Endothelial cell of umbilical vein (primary cell): Measurements from ENCODE around the gene FAM120AOS. TPM values are rescaled to one million over a fixed set of nuclear protein-coding genes. Genes with fewer than 3 reads are reported as not detected.

Experiments
- BruUV-seq: library from RNA; stranded (reverse); fragments of 400-500 nt; replicated peaks from 2 replicates; lab custom pipeline; 2021; lab: Mats Ljungman, UMichigan
- CTCF ChIA-PET: fragments of 300-600, 350-600 bp; sonication (Branson Sonifier 250); formaldehyde crosslinking; loops from one replicate; lab custom pipeline; 2021; ENCODE audit warnings: antibody characterized with exemption, inconsistent platforms; lab: Charles Lee
- POLR2A ChIA-PET: fragments of 300-600, 350-600 bp; sonication (Branson Sonifier 250); formaldehyde crosslinking; loops from one replicate; lab custom pipeline; 2021; ENCODE audit warnings: antibody characterized with exemption, inconsistent platforms; lab: Charles Lee
- DNase-seq: peaks from one replicate; pipeline ENCODE4 v3.0.0-alpha.2; 2011; ENCODE audit warnings: low read depth, low spot score
- FAIRE-seq: peaks from 2 replicates; lab custom pipeline; 2011; peaks lifted over from hg19 to GRCh38; lab: Jason Lieb, UNC
- H2AFZ ChIP-seq: 2 replicates; pipeline ENCODE4 v1.6.0; 2012; ENCODE audit warnings: low read depth, low read length, control low read depth, inconsistent platforms
- H3K27ac ChIP-seq: 2 replicates; pipeline ENCODE4 v1.5.1; 2011; ENCODE audit warnings: low read depth, mild to moderate bottlenecking, control low read depth, low read length, moderate library complexity; ENCODE audit not compliant: insufficient read depth
- H3K27me3 ChIP-seq, 2 experiments: 2 replicates each; pipeline versions ENCODE4 v1.6.0 to v1.6.1; 2011; ENCODE audit warnings: low read length in 2 of 2, mixed read lengths in 1 of 2; ENCODE audit not compliant: control insufficient read depth in 2 of 2, insufficient read depth in 2 of 2
- H3K36me3 ChIP-seq, 2 experiments: 2 replicates in 1 of 2; 3 replicates in 1 of 2; pipeline ENCODE4 v1.5.1; 2011; ENCODE audit warnings: low read length in 2 of 2, mild to moderate bottlenecking in 1 of 2, moderate library complexity in 1 of 2; ENCODE audit not compliant: control insufficient read depth in 2 of 2, insufficient read depth in 2 of 2; ENCODE audit errors: extremely low read depth in 1 of 2
- H3K4me1 ChIP-seq: 3 replicates; pipeline ENCODE4 v1.5.1; 2011; ENCODE audit warnings: mild to moderate bottlenecking, low read length; ENCODE audit not compliant: control insufficient read depth, insufficient read depth; ENCODE audit errors: extremely low read depth
- H3K4me2 ChIP-seq: 2 replicates; pipeline ENCODE4 v1.6.1; 2011; ENCODE audit warnings: low read length, control low read depth, mixed read lengths; ENCODE audit not compliant: insufficient read depth
- H3K4me3 ChIP-seq, 3 experiments: fragments of 200-600 bp in 1 of 3; sonication (generic), shearing (Covaris generic) in 1 of 3; replicated peaks in 1 of 3; 2 replicates each; pipeline ENCODE4 v1.5.1; 2011 to 2016; ENCODE audit warnings: control low read depth in 3 of 3, low read length in 3 of 3, mild to moderate bottlenecking in 2 of 3, inconsistent platforms in 1 of 3, low read depth in 1 of 3, moderate library complexity in 1 of 3; ENCODE audit not compliant: insufficient read depth in 1 of 3
- H3K79me2 ChIP-seq: 2 replicates; pipeline ENCODE4 v1.6.0; 2012; ENCODE audit warnings: low read length, inconsistent platforms; ENCODE audit not compliant: control insufficient read depth, insufficient read depth
- H3K9ac ChIP-seq: replicated peaks from 2 replicates; pipeline ENCODE3; 2011; ENCODE audit warnings: low read length, control low read depth; ENCODE audit not compliant: insufficient read depth; ENCODE audit errors: extremely low read depth
- H3K9me1 ChIP-seq: replicated peaks from 3 replicates; pipeline ENCODE4 v1.6.0; 2011; ENCODE audit warnings: mild to moderate bottlenecking, low read length; ENCODE audit not compliant: control insufficient read depth, insufficient read depth; ENCODE audit errors: extremely low read depth
- H3K9me3 ChIP-seq: replicated peaks from 2 replicates; pipeline ENCODE4 v1.5.1; 2012; ENCODE audit warnings: low read length, inconsistent platforms; ENCODE audit not compliant: control insufficient read depth, insufficient read depth
- H4K20me1 ChIP-seq: replicated peaks from 2 replicates; pipeline ENCODE3; 2011; ENCODE audit warnings: mild to moderate bottlenecking, low read length; ENCODE audit not compliant: control insufficient read depth, insufficient read depth; ENCODE audit errors: extremely low read depth
- EZH2 ChIP-seq: IDR thresholded peaks from 2 replicates; pipeline ENCODE4 v1.6.1; 2012; ENCODE audit warnings: borderline replicate concordance, low read depth, mild to moderate bottlenecking, moderate library complexity, low read length, inconsistent platforms; ENCODE audit not compliant: severe bottlenecking
- FOS ChIP-seq: IDR thresholded peaks from 2 replicates; pipeline ENCODE4 v1.6.1; 2011; ENCODE audit warnings: mild to moderate bottlenecking, low read length, moderate library complexity, borderline replicate concordance; ENCODE audit not compliant: insufficient read depth
- JUN ChIP-seq: IDR thresholded peaks from 2 replicates; pipeline ENCODE4 v1.6.1; 2011; ENCODE audit warnings: borderline replicate concordance, low read depth; ENCODE audit not compliant: insufficient read length, insufficient read depth
- POLR2AphosphoS5 ChIP-seq: IDR thresholded peaks from 2 replicates; pipeline ENCODE4 v1.6.1; 2012; ENCODE audit warnings: low read depth, mild to moderate bottlenecking, control low read depth, low read length, moderate library complexity; ENCODE audit not compliant: insufficient read depth
- dilution Hi-C: fragments of 300-500 bp; cut with MboI; formaldehyde crosslinking; loops from one replicate; pipeline ENCODE4 v1.15.0; 2019; ENCODE audit warnings: low sequenced_read_pairs; ENCODE audit not compliant: extremely low pct_ligation_motif_present
- intact Hi-C: fragments of 100-400 bp; cut with micrococcal nuclease; formaldehyde crosslinking; loops from one replicate; pipeline ENCODE4 v1.10.0; 2022
- polyA plus RNA-seq, 4 experiments: library from polyadenylated mRNA; depleted of rRNA in 3 of 4; stranded (reverse) in 3 of 4; unstranded in 1 of 4; fragments of >200 nt; gene quantifications; 2 replicates each; pipeline versions ENCODE4 v1.2.1 to v1.2.3, GENCODE V29; 2011 to 2012; ENCODE audit warnings: missing spikeins in 1 of 4
- total RNA-seq: library from RNA; stranded (reverse); gene quantifications from 2 replicates; pipeline ENCODE4 v1.2.3, GENCODE V29; 2021
- TF ChIP-seq, protein P1 (sequence below): IDR thresholded peaks from 2 replicates; pipeline ENCODE4 v1.6.1; 2011; ENCODE audit not compliant: insufficient read depth, insufficient read length
- TF ChIP-seq, protein P2 (sequence below), 2 donors: IDR thresholded peaks; 1 replicate in 1 of 2; 2 replicates in 1 of 2; pipeline ENCODE4 v1.5.1; 2011; ENCODE audit warnings: low read length in 2 of 2, mild to moderate bottlenecking in 2 of 2, moderate library complexity in 2 of 2, control low read depth in 1 of 2, inconsistent platforms in 1 of 2, low read depth in 1 of 2; ENCODE audit not compliant: insufficient read depth in 1 of 2; ENCODE audit errors: extremely low read depth in 1 of 2

FAM120AOS gene
- total and polyA plus RNA-seq, 2 donors (not counting 3 experiments of a cell fraction or from before 2014, with no cell fraction given), result 25.9 to 32.4 TPM

DNA sequence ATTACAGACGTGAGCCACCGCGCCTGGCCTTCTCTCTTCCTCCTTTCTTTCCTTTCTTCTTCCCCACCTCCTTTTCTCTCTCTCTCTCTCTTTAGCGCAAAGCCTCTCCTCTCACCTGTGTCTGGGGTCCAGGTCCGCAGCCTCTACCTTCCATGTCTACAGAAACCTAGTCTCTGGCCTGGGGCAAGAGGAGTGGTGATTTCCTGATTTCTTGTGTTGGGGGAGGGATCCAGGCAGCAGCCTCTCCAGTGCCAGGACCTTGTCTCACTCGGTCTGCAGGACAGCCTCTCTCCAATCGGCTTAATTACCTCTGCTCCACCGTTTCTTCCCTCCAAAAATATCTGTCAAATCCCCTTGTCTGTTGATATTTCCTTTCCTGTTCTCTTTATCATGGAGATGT is 18.0 kb downstream of the FAM120AOS start:
- H3K27me3 ChIP-seq, result peaks cover 0 to 2% of the 10 kb centered on the region in 2 experiments
- no peaks in the 10 kb centered on the region for H3K9me3 ChIP-seq
- H4K20me1 ChIP-seq, result no peaks in the 10 kb centered on the region
- FAIRE-seq (no peak), DNase-seq (no peak)
- no peaks in the 10 kb centered on the region for H3K9me1 ChIP-seq
- no TSS peak for BruUV-seq
- POLR2A ChIA-PET, result no interaction called here
- H3K36me3 ChIP-seq, result no peaks in the 10 kb centered on the region
- CTCF ChIA-PET, result no interaction called here
- no peak overlapping the region for H2AFZ ChIP-seq
- no peak overlapping the region for H3K27ac ChIP-seq
- H3K9ac ChIP-seq, result no peak overlapping the region
- H3K4me2 ChIP-seq, result no peak overlapping the region
- H3K4me3 ChIP-seq, result no peak overlapping the region
- intact Hi-C loops (no loop called here), dilution Hi-C loops (no loop called here)
- no peaks in the 10 kb centered on the region for H3K4me1 ChIP-seq
- TF ChIP-seq POLR2AphosphoS5, result no peak
- TF ChIP-seq, protein P1, sequence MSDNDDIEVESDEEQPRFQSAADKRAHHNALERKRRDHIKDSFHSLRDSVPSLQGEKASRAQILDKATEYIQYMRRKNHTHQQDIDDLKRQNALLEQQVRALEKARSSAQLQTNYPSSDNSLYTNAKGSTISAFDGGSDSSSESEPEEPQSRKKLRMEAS, result no peak
- TF ChIP-seq JUN, result no peak
- TF ChIP-seq, protein P2, sequence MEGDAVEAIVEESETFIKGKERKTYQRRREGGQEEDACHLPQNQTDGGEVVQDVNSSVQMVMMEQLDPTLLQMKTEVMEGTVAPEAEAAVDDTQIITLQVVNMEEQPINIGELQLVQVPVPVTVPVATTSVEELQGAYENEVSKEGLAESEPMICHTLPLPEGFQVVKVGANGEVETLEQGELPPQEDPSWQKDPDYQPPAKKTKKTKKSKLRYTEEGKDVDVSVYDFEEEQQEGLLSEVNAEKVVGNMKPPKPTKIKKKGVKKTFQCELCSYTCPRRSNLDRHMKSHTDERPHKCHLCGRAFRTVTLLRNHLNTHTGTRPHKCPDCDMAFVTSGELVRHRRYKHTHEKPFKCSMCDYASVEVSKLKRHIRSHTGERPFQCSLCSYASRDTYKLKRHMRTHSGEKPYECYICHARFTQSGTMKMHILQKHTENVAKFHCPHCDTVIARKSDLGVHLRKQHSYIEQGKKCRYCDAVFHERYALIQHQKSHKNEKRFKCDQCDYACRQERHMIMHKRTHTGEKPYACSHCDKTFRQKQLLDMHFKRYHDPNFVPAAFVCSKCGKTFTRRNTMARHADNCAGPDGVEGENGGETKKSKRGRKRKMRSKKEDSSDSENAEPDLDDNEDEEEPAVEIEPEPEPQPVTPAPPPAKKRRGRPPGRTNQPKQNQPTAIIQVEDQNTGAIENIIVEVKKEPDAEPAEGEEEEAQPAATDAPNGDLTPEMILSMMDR (IDR thresholded peaks at IDR 0.05; ENCODE audit: extremely low read depth in 1 of 2, insufficient read depth in 1 of 2, low read depth in 1 of 2, low read length in 2 of 2), result no peak
- TF ChIP-seq EZH2, result no peak
- no peaks in the 10 kb centered on the region for H3K79me2 ChIP-seq

DNA sequence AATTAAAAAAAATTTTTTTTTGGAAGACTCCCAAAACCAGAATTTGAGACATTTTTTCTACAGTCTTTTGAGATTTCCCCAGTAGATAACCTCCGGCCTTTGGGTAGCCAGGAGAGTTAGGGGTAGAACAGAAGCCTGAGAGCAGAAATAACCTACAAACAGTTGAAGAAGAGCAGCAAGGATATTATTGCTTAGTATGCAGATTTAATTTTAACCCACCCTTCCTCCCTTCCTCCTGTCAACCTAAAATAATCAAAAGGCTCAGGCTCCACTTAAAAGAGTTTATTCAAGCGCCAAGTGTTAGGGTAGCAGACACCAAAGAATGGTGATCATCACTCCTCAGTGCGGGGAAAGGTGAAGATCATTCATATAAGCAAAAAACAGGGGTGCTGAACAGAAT is 19.3 kb downstream of the FAM120AOS start:
- no peaks in the 10 kb centered on the region for H3K9me3 ChIP-seq
- dilution Hi-C loops, result no loop called here
- FAIRE-seq, result no peak

More for the DNA sequence above, 19.3 kb downstream of the FAM120AOS start:
- Histone ChIP-seq H2AFZ (no peak overlapping the region), H3K4me3 (no peak overlapping the region), H3K27me3 (peaks cover 0 to 2% of the 10 kb centered on the region in 2 experiments), H3K4me1 (no peaks in the 10 kb centered on the region), H3K9me1 (no peaks in the 10 kb centered on the region), H3K4me2 (no peak overlapping the region), H3K9ac (no peak overlapping the region), H4K20me1 (no peaks in the 10 kb centered on the region), H3K79me2 (no peaks in the 10 kb centered on the region), H3K27ac (no peak overlapping the region), H3K36me3 (no peaks in the 10 kb centered on the region)
- POLR2A ChIA-PET, result no interaction called here
- CTCF ChIA-PET, result no interaction called here
- DNase-seq, result no peak
- TF ChIP-seq FOS (no peak), EZH2 (no peak)
- TF ChIP-seq, protein P2 (IDR thresholded peaks at IDR 0.05; ENCODE audit: extremely low read depth in 1 of 2, insufficient read depth in 1 of 2, low read depth in 1 of 2, low read length in 2 of 2), result no peak
- intact Hi-C loops, result no loop called here
- BruUV-seq, result no TSS peak
